ENCODE data around the gene CCDC144A.

GRCh38 chr17:16652252-16652651 is 37.8 kb upstream of the CCDC144A start:
- TF ChIP-seq CTCF (IDR thresholded peaks at IDR 0.05) (no peak), CBX2 (IDR thresholded peaks at IDR 0.05; ENCODE audit: borderline replicate concordance, low read depth) (no peak), EP300 (IDR thresholded peaks at IDR 0.05) (no peak), USF2 (IDR thresholded peaks at IDR 0.05) (no peak), POLR2A (IDR thresholded peaks at IDR 0.05; ENCODE audit: low read length) (no peak), NFE2L2 (conservative IDR thresholded peaks at IDR 0.05; ENCODE audit: low read length) (no peak), RAD21 (conservative IDR thresholded peaks at IDR 0.05 in 1 of 2, IDR thresholded peaks at IDR 0.05 in 1 of 2) (no peak), JUNB (IDR thresholded peaks at IDR 0.05) (no peak), HOXA7 (CRISPR knock-in tag; IDR thresholded peaks at IDR 0.05) (no peak), BCL3 (IDR thresholded peaks at IDR 0.05) (no peak), ELK1 (IDR thresholded peaks at IDR 0.05; ENCODE audit: low read depth, low read length) (no peak)
